ENCODE measurements around the gene SLIT3.

DNA sequence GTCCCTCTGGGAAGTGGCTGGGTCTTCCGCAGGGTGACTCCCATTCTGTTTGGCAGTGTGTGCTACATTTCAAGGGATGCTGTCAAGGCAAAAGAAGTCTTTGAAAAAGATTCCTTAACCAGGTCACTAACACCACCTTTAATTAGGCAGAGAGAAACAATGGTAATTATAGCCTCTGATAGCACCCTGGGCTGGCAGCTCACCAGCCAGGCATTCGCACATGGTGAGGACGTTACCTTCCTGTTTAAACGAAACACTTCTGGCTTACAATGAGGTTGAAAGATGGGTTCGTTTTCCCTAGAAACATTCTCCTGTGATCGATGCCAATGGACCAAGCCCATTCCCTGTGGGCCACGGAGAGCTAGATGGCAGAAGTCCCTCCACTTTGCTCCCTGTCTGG is 491.7 kb downstream of the SLIT3 start:
- TF ChIP-seq, protein P1, sequence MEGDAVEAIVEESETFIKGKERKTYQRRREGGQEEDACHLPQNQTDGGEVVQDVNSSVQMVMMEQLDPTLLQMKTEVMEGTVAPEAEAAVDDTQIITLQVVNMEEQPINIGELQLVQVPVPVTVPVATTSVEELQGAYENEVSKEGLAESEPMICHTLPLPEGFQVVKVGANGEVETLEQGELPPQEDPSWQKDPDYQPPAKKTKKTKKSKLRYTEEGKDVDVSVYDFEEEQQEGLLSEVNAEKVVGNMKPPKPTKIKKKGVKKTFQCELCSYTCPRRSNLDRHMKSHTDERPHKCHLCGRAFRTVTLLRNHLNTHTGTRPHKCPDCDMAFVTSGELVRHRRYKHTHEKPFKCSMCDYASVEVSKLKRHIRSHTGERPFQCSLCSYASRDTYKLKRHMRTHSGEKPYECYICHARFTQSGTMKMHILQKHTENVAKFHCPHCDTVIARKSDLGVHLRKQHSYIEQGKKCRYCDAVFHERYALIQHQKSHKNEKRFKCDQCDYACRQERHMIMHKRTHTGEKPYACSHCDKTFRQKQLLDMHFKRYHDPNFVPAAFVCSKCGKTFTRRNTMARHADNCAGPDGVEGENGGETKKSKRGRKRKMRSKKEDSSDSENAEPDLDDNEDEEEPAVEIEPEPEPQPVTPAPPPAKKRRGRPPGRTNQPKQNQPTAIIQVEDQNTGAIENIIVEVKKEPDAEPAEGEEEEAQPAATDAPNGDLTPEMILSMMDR (conservative IDR thresholded peaks at IDR 0.05; ENCODE audit: low read length): no peak
- TF ChIP-seq EZH2phosphoT487 (IDR thresholded peaks at IDR 0.05; ENCODE audit: borderline replicate concordance): no peak

Measured in Loucy (cell line).